GM10266 (cell line): ENCODE data around the gene PAQR3.

ENCODE experiments used
- DNase-seq: peaks from one replicate; pipeline ENCODE4 v3.0.0; 2012; ENCODE audit errors: extremely low spot score
- CTCF ChIP-seq: IDR thresholded peaks from 2 replicates; pipeline ENCODE4 v1.5.1; 2012; ENCODE audit warnings: mild to moderate bottlenecking, low read depth; ENCODE audit not compliant: control insufficient read depth, insufficient read depth; ENCODE audit errors: missing control alignments

PAQR3 gene

GRCh38 chr4:78863991-78864390, 75.2 kb downstream of the PAQR3 start:
- no peak for TF ChIP-seq CTCF
- DNase-seq: no peak

GRCh38 chr4:78863254-78863869, 75.9 kb downstream of the PAQR3 start:
- TF ChIP-seq CTCF: no peak
- no peak for DNase-seq

GRCh38 chr4:78862314-78862737, 76.9 kb downstream of the PAQR3 start:
- no peak for TF ChIP-seq CTCF
- no peak for DNase-seq
